ENCODE data around the gene OR6J1.
A peak's percentile ranks its signal among the peaks of the same experiment; 100 is the strongest.
"Not testable (repeated sequence)": the region's sequence is repeated elsewhere in the genome, so short reads cannot be mapped to it uniquely, and the experiment has no call there.

The OR6J1 gene

DNA sequence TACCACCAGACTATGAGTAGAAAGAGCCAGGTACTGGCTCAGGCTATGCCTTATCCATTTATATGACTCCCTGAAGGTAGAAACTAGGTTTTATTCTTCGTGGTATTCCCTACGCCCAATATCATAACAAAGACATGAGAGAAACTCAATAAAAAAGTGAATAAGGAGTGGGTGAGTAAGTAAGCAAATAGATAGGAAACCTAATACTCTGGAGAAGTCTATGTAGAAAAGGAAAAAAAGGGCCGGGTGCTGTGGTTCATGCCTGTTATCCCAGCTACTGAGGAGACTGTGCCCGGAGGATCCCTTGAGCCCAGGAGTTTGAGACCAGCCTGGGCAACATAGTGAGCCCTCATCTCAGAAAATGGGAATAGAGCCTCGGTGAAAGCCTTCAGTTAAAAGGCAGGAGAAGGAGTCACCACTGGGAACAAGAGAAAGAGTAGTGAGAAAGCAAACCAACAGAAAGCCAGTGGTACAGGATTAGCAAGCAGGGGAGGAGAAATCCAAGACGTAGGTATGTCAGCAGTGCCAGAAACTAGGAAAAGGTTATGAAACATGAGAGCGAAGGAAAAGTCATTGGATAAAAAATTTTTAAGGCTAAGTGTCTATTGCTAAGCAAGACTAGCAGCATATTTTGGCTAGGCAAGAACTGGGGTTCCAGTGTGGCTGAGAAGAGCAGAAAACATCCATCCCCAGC is 6.0 kb upstream of the OR6J1 start:
- no peak for DNase-seq

DNA sequence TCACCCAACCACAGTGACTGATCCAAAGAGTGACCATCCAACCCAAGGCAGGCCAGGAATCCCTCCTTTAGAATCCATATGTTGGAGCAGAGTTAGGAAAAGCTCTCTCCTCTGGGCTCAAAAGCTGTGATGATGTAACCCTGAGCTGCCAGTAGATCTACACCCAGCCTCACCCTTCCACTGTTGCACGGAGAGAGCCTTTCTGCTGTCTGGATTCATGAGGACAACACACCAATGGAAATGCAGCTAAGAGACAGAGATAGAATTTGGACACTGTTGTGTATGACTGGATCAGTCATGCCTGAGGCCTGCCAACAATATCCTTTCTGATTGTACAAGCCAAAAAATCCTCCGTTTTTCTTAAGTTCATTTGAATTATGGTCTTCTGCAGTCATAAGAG is 4.4 kb upstream of the OR6J1 start:
- no peak for DNase-seq

DNA sequence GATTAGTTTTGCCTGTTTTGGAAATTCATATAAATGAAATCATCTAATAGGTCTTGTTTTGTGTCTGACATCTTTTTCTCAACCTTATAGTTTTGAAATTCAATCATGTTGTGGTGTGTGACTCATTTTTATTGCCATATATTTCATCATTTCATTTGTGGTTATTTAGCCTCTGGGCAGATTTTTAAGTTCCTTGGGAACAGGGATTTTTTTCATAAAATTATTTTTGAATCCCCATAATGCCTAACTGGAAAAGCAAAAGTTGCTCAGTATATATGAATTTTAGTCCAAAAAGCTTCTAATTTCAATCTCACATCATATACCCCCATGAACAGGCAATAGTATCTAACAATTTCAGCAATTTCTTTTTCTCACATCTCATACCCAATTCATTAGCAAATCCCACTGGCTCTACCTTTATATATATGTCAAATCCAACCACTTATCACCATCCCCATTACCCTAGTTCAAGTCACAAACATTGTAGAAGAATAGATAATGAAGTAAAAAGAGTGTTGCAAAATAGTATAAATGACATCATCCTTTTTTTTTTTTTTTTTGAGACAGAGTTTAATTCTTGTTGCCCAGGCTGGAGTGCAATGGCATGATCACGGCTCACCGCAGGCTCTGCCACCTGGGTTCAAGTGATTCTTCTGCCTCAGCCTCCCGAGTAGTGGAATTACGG is 2.6 kb upstream of the OR6J1 start:
- peak; percentile 88 for DNase-seq

- DNase-seq: no peak
These were observed 2.3 kb downstream of the OR6J1 start for GRCh38 chr14:22641846-22642245.

GRCh38 chr14:22640192-22640591 is 4.0 kb downstream of the OR6J1 start:
- no peak for DNase-seq

GRCh38 chr14:22635980-22636379 is 8.2 kb downstream of the OR6J1 start:
- DNase-seq: not testable (repeated sequence)

GRCh38 chr14:22634233-22634900 is 9.8 kb downstream of the OR6J1 start:
- DNase-seq: no peak

DNA sequence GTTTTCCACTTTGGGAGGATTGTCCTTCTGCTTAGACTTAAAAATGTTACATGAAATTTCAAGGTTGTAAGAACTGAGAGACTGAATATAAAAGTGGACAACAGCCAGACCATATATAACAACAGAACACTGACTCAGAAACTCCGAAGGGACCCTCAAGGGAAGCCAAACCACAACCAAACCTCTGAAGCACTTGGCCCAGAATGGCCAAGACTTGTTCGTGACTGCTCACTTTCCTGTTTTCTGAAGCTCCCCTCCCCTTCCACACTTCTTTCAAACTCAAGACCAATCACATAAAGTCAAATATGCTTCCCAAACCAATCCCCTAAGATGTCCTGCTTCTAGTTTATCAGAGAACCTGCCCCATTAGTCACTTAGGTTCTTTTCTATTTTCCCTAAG is 13.7 kb downstream of the OR6J1 start:
- DNase-seq: peak; percentile 40

DNA sequence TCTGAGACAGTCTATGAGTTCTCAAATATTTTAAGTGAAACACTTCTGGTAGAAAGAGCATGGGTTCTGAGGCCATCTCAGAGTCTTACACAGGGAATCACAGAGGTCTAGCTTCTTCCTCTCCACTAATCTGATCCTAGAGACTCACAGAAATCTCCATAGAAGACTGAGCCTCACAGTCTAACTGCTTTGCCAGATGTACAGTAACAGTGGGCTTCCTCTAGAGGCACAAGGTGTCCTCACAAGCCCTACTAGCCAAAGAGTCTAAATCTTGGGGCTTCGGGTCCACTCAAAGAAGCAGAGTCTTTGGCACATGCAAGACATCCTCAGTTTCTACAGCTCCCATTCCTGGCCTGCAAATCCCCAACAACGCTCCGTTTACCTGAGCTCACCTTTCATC is 14.1 kb downstream of the OR6J1 start:
- DNase-seq: no peak

- DNase-seq: no peak
These were observed 14.8 kb downstream of the OR6J1 start for GRCh38 chr14:22629361-22629760.

GRCh38 chr14:22627506-22628263 is 16.5 kb downstream of the OR6J1 start:
- no peak for DNase-seq

GRCh38 chr14:22626590-22626989 is 17.6 kb downstream of the OR6J1 start:
- DNase-seq: no peak

GRCh38 chr14:22623047-22623446 is 21.1 kb downstream of the OR6J1 start:
- no peak for DNase-seq

GRCh38 chr14:22622255-22622654 is 21.9 kb downstream of the OR6J1 start:
- peak; percentile 80 for DNase-seq

DNA sequence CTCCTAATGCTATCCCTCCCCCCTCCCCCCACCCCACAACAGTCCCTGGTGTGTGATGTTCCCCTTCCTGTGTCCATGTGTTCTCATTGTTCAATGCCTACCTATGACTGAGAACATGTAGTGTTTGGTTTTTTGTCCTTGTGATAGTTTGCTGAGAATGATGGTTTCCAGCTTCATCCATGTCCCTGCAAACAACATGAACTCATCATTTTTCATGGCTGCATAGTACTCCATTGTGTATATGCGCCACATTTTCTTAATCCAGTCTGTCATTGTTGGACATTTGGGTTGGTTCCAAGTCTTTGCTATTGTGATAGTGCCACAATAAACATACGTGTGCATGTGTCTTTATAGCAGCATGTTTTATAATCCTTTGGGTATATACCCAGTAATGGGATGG is 28.4 kb downstream of the OR6J1 start:
- DNase-seq: not testable (repeated sequence)

GRCh38 chr14:22614240-22614799 is 29.8 kb downstream of the OR6J1 start:
- DNase-seq: peak; percentile 97

DNA sequence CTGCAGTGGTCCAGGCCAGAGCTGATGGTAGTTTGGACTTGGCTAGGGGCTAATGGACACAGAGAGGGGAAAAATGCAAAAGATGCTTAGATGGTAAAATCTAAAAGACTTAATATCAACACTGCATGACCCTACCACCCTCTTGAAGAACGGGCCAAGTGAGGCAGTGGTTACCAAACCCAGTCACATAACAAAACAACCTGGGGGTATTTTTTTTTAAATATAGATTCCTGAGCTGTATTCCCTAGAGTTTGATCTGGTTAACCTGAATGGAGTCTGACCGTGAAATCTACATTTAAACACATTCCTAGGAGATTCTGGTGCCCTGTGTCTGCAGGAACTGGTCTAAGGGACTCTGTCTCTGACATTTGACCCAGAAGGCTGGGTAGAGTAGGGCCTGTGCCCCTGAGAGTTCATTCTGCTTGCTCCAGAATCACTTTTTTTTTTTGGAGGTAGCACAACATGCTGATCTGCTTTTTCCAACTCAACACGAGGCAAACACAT is 30.4 kb downstream of the OR6J1 start:
- no peak for DNase-seq

DNA sequence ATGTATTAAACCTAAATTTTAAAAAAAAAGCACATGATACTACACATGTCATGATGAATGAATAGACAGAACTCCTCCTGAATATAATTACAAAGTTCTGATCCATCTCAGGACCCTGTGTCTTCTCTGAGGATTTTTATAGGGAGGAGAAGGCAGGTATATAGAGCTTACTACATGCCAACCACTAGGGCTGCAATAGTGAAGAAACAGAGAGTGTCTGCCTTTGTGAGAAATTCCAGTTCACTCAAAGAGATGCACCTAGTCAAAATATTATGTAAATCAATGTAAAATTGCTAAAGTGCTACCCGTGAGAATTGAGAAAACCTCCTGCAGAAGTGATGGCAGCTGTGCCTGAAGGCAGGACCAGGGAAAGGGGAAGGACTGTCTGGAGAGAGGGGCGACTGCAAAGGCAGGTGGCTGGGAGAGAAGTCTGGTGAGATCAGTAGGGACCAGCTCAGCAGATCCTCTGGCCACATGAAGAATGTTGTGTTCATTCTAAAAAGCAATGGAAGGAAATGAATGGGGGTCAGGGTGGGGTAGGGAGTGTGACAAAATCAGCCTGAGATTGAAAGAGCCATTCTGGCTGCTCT is 31.0 kb downstream of the OR6J1 start:
- DNase-seq: no peak

- DNase-seq: no peak
These were observed 33.2 kb downstream of the OR6J1 start for GRCh38 chr14:22610931-22611330.

DNA sequence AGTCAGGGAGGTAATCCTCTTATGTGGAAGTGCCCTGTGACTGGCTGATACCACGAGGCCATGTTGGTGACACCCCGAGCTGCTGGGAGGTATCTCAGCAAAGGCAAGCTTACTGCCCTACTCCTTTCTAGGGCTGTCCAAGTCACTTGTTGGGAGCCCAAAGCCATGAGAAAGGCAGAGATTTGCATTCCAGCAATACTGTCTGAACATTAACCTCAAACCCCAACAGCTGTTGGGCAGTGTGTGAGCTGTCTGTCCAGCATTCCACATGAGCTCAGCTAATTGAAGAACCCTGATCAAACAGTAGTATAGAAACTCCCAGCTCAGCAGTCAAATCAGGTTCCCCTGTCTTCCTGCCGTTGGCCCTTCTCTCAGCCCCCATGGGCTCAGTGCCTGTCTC is 36.9 kb downstream of the OR6J1 start:
- DNase-seq: no peak

DNA sequence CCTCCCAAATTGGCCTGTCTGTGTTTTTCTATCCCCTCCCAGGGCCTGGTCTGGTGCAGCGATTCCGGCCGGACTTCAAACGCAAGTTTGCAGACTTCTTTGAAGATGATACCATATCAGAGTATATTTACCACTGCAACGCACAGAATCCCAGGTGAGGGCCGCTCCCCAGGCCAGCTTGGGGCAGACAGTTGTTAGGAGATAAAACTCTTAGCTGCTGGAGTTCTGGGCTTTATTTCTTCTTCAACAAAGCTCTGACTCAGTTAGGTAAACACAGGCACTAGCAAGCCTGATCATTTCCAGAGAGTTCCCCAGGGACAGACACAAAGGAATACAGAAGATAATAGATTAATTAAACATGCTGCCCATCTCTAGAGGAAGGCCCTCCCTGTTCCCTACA is 37.8 kb downstream of the OR6J1 start:
- no peak for DNase-seq

DNA sequence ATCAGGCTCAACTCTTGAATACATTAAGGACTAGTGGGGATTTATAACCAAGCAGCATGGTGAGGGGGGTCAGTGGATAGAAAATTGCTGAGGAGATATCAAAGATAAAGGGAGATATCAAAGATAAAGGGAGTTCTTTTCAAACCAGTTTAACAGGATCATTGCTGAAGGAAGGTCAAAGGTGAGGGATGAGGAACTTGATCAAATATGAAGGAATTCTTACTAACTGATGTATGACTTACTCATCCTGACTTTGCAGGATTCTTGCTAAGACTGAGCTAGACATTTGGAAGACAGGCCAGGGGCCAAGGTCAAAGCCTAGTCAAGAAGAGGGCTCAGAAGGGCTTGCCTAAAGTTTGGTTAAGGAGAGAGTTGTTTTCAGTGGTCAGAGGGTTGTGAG is 41.3 kb downstream of the OR6J1 start:
- DNase-seq: peak; percentile 88

DNA sequence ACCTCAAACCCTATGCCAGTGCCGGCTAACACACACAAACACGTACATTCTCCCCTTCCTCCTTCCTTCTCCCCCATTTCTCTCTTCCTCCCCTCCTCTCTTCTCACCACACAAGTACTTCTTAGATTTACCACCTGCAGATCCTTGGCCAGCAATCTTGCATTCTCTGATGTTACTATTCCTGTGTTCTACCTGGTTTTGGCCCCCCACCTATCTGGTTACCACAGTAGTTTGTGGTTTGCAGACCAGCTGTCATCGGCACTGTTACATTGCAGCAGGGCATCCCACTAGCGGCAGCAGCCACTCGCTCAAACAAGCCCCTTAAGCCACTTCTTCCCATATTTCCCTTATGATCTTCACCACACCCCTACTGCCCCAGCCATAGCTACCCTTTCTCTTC is 42.2 kb downstream of the OR6J1 start:
- DNase-seq: no peak

Measured in HCEC 1CT (cell line).